HCT116 (cell line): ENCODE data around the gene MCUR1.

Source experiments
- ATF3 ChIP-seq: IDR thresholded peaks from 2 replicates; pipeline ENCODE4 v1.6.1; 2012
- CEBPB ChIP-seq: IDR thresholded peaks from 2 replicates; pipeline ENCODE4 v1.6.1; 2012; ENCODE audit warnings: low read depth
- EZH2 ChIP-seq: fragments of 200-600 bp; sonication (generic); IDR thresholded peaks from 2 replicates; pipeline ENCODE4 v1.6.1; 2017; ENCODE audit warnings: antibody characterized with exemption, mixed run types
- EZH2phosphoT487 ChIP-seq: fragments of 200-600 bp; IDR thresholded peaks from 2 replicates; pipeline ENCODE4 v1.6.1; 2018; ENCODE audit warnings: antibody characterized with exemption, borderline replicate concordance
- POLR2A ChIP-seq: IDR thresholded peaks from 2 replicates; pipeline ENCODE4 v1.7.0; 2011; ENCODE audit warnings: borderline replicate concordance; ENCODE audit not compliant: insufficient read depth, insufficient read length; ENCODE audit errors: extremely low read depth
- POLR2AphosphoS5 ChIP-seq: IDR thresholded peaks from 2 replicates; pipeline ENCODE4 v1.6.1; 2011; ENCODE audit warnings: mild to moderate bottlenecking, low read depth, low read length, moderate library complexity
- RAD21 ChIP-seq: IDR thresholded peaks from 2 replicates; pipeline ENCODE4 v1.6.1; 2012; ENCODE audit warnings: low read depth, mild to moderate bottlenecking
- REST ChIP-seq: IDR thresholded peaks from 2 replicates; pipeline ENCODE4 v1.6.1; 2012; ENCODE audit warnings: low read depth
- SRF ChIP-seq: IDR thresholded peaks from 2 replicates; pipeline ENCODE4 v1.6.1; 2012; ENCODE audit warnings: low read depth
- TCF7L2 ChIP-seq: IDR thresholded peaks from 2 replicates; pipeline ENCODE4 v1.7.0; 2011; ENCODE audit warnings: borderline replicate concordance, inconsistent platforms; ENCODE audit not compliant: insufficient read depth, insufficient read length; ENCODE audit errors: extremely low read depth
- YY1 ChIP-seq: IDR thresholded peaks from 2 replicates; pipeline ENCODE4 v1.6.1; 2011; ENCODE audit warnings: low read length, low read depth, moderate library complexity, mild to moderate bottlenecking; ENCODE audit not compliant: insufficient replicate concordance; ENCODE audit errors: extremely low read depth
- ZFX ChIP-seq: fragments of 450-650 bp; IDR thresholded peaks from 2 replicates; pipeline ENCODE4 v1.6.1; 2017
- ZNF274 ChIP-seq: fragments of 200-500 bp; sonication (Bioruptor generic); IDR thresholded peaks from 2 replicates; pipeline ENCODE4 v1.6.1; 2014; ENCODE audit warnings: mild to moderate bottlenecking, low read depth, low read length, inconsistent platforms
- TF ChIP-seq, protein P1 (sequence below), 3 experiments: fragments of 200-600 bp in 1 of 3; sonication (generic) in 1 of 3; IDR thresholded peaks in 2 of 3; conservative IDR thresholded peaks in 1 of 3; 2 replicates each; pipeline ENCODE4 v1.5.1; 2012 to 2017; ENCODE audit warnings: low read depth in 2 of 3, low read length in 2 of 3, antibody characterized with exemption in 1 of 3, borderline replicate concordance in 1 of 3, control low read depth in 1 of 3, mild to moderate bottlenecking in 1 of 3, mixed read lengths in 1 of 3, mixed run types in 1 of 3, moderate library complexity in 1 of 3; ENCODE audit not compliant: insufficient read depth in 1 of 3

DNA sequence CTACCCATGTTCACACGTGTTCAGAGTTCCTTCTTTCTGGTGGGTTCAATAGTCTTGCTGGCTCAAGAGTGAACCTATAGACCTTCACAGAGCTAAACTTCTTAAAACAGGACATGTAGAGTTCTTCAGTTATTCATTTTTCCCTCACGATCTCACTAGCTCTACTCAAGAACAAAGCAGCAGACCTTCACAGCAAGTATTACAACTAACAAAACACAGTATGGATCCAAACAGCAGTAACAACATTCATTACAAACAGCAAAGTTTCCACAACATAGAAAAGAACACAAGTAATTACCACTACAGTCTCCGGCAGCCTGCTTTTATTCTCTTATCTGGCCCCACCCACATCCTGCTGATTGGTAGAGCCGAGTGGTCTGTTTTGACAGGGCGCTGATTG is 39.5 kb upstream of the MCUR1 start:
- TF ChIP-seq POLR2AphosphoS5 (no peak), EZH2 (no peak), ZNF274 (no peak), SRF (no peak), POLR2A (no peak), TCF7L2 (no peak), CEBPB (no peak), ATF3 (no peak), YY1 (no peak), ZFX (no peak), EZH2phosphoT487 (no peak), REST (no peak), RAD21 (no peak)
- TF ChIP-seq, protein P1, sequence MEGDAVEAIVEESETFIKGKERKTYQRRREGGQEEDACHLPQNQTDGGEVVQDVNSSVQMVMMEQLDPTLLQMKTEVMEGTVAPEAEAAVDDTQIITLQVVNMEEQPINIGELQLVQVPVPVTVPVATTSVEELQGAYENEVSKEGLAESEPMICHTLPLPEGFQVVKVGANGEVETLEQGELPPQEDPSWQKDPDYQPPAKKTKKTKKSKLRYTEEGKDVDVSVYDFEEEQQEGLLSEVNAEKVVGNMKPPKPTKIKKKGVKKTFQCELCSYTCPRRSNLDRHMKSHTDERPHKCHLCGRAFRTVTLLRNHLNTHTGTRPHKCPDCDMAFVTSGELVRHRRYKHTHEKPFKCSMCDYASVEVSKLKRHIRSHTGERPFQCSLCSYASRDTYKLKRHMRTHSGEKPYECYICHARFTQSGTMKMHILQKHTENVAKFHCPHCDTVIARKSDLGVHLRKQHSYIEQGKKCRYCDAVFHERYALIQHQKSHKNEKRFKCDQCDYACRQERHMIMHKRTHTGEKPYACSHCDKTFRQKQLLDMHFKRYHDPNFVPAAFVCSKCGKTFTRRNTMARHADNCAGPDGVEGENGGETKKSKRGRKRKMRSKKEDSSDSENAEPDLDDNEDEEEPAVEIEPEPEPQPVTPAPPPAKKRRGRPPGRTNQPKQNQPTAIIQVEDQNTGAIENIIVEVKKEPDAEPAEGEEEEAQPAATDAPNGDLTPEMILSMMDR (IDR thresholded peaks at IDR 0.05 in 2 of 3, conservative IDR thresholded peaks at IDR 0.05 in 1 of 3; ENCODE audit: borderline replicate concordance in 1 of 3, insufficient read depth in 1 of 3, low read depth in 2 of 3, low read length in 2 of 3) = no peak
